Ammon's horn (tissue), 1 donor: ENCODE results near the gene KIAA0753.

Source experiments
- DNase-seq: peaks from one replicate; pipeline ENCODE4 v3.0.0-alpha.2; 2016; ENCODE audit warnings: low spot score

Gene KIAA0753

DNA sequence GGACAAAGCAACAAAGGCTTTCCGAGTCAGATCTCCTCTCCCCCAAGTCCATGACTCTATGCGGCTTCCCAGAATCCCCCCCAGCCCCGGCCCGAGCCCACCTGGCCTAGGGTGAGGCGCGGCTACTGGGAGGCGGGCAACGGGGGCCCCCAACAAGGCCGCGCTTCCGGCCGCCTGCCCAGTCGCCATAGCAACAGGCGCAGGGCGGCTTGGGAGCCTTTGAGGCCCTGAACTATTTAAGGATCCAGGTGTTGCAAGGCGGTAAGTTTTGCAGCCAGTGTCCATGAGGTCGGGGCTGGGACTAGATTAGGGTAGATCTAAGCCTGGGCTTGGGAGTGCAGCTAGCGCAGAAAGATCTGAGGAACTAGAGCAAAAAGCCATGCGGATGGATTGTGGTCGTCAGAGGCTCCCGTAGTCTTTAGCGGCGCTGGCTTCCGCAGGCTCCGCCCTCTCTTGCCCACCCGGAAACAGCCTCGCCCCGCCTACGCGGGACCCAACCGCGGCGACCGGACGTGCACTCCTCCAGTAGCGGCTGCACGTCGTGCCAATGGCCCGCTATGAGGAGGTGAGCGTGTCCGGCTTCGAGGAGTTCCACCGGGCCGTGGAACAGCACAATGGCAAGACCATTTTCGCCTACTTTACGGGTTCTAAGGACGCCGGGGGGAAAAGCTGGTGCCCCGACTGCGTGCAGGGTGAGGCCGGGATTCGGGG, at the start of gene KIAA0753, which contains the start of gene TXNDC17:
Gene KIAA0753, minus strand, starts transcription at position 176 of the 711 bp plus-strand sequence. CDS start 5,608 bp downstream, outside the sequence.
Gene TXNDC17, plus strand, starts transcription at position 525 of the 711 bp plus-strand sequence. Its CDS starts 23 bp downstream, at position 548.
- peak; percentile 90 for DNase-seq

DNA sequence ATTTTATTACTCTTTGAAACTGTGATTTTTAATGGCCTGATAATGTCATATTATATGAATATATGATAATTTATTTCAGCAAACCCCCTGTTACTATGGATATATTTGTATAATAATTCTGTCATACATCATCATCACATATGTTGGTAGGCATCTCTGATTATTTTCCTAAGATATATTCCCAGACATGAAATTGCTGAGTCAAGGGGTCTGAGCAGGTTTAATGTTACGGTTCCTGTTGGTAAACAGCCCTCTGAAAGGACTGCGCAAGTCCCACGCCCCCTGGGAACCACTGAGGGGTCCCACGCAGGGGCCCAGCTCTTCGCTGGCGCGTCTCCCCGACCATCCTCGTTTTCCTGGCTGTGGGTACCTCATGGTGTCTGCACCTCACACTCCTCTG, 48.4 kb upstream of the KIAA0753 start:
- DNase-seq, result no peak

DNA sequence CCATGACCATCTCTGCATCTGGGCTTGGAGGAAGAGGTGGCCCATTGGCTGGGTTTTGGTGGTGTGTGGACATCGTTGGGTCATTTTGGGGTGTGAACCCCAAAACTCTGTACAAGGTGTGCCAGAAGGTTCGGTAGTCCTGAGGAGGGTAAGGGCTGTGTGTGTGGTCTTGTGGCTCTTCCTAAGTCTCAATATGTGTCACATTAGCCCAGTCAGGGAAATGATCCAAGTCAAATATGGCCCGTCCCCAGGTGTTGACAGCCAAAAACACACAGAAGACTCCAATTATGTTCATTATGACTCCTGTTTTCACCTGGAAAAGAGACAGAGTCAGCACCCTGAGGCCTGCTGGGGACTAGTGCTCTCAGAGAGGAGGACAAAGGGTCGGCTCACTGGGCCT, 45.5 kb upstream of the KIAA0753 start:
- no peak for DNase-seq

DNA sequence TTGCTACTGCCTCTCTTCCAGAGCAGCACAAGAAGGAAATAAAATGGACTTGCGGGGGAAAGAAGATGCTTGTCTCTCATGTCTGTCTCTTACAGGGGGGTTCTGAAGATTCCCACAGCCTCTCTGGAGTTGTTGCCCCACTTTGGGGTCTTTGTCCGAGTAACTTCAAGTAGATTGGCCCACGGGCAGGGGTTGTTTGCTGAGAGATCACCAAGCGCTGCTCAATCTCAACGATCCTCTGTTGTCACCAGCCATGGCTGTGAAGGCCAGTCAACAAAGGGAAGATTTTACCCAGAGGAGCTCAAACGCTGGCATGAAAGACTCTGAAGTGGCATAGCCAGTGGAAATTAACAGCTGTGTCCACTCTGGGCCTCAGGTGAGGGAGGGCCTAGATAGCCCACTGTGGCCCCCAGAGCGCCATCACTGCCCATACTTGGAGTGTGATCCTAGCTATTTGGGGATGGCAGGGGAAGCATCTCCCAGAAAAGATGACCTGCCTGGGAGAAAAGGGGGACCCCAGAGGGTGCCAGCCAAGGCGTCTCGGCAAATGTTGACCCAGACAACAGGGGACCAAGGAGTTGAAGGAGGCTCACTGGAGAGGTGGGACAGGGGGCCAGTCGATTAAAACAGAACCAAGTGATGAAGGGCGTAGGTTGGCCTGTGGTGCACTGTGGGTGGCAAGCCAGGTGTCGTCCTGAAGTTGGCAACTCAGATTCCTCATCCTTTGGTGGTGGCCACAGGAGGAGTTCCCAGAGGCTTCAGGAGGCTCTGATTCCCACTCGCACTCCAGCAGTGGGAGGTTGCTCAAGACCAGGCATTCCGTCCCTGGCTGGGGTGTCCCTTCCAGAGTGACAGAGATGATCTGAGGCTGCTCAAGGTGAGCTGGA, 44.6 kb upstream of the KIAA0753 start:
- no peak for DNase-seq

DNA sequence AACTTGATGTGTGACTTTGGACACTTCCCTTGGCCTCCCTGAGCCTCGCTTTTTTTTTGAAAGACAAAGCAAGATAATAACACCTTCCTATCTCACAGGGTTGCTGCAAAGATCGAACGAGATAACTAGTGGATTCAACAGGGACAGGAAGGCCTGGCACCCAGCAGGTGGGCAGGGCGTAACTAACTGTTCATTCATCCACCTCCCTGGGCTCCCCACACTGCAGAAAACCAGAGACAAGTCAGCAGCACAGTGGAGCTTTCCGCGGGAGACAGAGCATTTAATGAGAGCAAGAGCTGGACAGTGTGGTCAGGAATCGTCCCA, 43.9 kb upstream of the KIAA0753 start:
- DNase-seq, result no peak

DNA sequence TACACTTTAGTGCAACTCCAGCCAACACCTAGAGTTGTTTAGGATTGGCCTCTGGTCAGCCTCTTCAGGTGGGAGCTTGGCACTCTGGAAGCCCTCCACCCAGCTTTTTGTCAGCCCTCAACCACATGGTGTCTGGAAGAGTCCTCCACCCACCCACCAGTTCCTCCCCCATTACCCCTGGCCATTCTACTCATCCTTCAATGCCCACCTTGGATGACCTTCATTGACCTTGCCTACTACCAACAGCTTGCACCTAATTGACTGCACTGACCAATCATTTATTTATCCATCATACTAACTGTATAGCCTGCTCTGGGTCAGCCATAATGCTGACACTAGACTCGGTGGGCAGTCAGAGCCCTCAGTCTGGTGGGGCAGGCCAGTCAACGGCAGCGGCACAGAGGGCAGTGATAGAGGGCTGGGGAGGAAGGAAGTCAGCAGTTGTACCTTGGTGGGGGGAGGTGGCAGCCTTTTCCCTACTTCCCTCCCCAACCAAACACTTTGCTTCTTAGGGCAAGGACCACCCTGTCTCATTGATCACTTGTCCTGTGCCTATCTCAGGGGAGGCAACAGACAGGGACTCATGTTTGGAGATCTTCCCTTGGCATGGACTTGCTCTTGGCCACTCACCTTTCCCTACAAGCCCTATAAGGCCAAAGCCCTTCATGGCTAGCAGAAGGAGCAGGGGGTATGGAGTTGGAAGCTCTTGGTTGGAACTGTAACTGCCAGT, 43.4 kb upstream of the KIAA0753 start:
- DNase-seq, result no peak

DNA sequence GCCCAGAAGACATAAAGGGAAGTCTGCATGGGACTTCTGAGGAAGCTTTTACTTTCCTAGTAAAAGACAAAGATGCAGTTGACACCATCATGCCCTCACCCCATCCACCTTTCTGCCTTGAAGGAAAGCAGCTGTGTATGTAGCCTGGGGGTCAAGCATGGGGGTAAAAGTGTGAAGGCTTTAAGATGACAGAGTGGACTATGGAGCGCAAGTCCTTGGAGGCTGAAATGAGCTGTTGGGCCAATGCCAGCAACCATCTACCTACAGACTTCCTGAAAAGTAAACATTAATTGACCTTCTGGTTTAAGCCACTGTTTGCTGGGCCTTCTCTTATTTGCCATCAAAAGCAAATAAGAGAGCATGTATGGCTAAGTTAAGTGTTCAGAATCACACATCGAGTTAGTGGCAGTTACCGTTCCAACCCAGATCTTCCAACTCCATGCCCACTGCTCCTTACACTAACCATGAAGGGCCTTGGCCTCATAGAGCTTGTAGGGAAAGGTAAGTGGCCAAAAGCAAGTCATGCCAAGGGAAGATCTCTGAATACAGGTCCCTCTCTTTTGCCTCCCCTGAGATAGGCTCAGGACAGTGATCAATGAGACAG, 42.7 kb upstream of the KIAA0753 start:
- no peak for DNase-seq

DNA sequence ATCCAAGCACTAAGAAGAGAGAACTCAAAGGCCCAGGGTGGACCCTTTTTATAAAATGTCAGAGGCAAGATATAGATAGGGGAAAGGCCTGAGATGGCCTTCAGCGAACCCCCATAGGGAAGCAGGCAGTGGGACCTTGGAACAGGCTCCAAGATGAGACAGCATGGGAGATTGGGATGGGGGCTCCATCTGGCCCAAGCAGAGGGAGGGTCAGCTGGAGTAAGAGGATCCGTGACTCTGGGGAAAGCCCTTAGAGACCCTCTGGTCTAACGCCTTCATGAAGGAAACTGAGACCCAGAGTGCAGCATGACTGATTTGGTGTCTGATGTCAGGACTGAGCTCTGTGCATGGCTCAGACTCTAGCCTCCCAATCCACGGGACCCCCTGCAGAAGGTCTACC, 41.8 kb upstream of the KIAA0753 start:
- DNase-seq, result no peak

DNA sequence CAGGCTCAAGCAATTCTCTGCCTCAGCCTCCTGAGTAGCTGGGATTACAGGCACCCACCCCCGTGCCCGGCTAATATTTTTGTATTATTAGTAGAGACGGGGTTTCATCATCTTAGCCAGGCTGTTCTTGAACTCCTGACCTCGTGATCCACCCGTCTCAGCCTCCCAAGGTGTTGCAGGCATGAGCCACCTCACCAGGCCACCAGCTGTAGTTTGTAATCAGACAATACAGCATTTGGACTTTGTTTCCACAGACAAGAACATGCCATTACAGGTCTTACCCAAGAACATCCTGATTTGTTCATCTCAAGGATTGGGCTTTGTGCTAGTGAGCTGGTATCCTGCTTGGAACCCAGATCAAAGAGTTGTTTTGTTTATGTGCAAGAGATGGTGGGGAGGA, 41.2 kb upstream of the KIAA0753 start:
- no peak for DNase-seq

DNA sequence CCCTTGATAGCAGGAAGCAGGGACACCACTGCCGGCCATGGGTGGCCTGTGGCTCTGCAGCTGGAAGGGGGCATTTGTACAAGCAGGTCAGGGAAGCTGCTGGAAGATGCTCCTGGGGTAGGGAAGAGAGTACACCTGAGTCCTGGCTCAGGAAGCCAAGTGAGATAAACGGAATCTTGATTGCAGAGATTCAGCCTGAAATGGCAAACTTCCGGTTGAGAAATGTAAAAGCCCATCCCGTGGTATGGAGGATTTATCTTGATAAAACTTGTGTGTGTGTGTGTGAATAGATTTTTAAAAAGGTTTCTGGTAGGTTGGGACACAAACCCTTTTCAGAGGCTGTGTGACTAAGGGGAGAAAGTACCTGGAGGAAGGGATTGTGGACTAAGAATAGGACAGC, 40.7 kb upstream of the KIAA0753 start:
- DNase-seq, result no peak

DNA sequence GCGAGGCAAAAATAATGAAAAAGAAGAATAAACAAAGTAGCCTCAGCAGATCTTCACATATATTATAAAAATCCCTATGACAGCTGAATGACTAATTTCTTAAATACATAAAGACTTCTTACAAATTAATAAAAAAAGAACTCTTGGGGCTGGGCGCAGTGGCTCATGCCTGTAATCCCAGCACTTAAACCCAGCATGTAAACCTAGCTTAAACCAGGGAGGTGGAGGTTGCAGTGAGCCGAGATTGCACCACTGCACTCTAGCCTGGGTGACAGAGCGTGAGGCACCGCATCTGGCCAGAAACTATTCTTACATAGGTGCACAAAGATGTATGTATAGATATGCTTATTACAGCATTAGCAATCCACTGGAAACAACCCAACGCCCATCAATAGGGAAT, 38.7 kb upstream of the KIAA0753 start:
- no peak for DNase-seq

DNA sequence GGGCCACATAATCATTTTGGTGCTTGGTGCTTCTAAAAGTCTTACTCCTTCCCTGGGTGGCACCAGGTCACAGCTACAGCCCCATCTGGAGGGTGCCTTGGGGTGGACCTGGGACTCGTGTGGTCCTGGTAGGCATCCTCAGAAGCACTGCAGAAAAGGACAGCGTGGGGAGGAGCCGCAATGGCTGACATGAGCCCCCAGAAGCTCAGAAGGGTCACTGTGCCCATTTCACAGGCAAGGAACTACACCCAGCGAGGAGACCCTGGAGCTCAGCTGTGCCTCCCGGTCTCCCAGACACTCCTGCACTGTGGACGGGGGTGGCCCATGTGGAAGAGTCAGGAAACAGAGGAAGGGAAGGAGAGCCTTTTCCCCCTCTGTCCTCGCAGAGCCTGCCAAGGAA, 37.4 kb upstream of the KIAA0753 start:
- DNase-seq, result no peak

DNA sequence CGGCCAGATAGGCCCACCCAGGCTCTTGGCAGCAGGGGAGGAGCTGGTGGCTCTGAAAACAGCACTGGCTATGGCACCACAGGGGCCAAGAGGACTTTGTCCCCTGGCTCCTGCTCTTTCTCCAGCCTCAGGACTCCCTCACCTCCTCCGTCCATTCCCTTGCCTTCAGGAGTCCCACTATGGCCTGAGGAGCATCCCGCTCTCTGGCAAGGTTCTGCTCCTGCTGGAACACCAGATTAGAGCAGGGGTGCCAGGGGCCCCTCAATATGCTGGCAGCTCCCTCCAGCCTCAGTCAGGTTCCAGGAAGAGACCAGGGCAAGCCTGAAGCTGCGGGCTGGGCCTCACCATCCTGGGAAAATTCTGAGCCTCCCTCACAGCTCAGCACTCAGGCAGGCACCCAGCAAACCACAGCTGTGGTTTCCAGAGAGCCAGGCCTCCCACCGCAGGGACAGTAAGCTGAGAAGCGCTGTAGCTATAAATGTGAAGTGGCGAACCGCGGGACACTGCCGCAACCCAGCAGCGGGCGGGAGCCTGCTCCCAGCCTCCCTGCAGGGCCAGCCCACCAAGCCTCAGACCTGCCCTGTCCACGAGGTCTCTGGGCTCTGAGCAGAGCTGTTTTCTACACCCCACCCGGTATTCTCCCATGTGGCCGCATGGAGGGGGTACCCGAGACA, 36.8 kb upstream of the KIAA0753 start:
- DNase-seq, result no peak

DNA sequence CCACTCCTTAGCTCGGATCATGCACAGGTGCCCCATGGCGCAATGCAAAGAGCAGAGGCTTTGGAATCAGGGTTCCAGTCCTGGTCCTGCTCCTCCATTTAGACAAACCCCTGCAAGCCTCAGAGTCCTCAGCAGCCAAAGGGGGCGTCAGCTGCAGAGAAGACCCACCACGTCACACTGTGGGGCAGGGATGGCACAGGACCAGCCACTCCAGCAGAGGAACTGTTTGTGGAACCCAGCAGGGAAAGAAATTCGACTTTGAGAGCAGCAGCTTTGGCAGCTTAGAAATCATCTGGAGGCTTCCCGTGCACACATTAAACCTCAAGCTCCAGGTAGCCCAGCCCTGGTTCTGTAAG, 36.3 kb upstream of the KIAA0753 start:
- DNase-seq, result no peak

DNA sequence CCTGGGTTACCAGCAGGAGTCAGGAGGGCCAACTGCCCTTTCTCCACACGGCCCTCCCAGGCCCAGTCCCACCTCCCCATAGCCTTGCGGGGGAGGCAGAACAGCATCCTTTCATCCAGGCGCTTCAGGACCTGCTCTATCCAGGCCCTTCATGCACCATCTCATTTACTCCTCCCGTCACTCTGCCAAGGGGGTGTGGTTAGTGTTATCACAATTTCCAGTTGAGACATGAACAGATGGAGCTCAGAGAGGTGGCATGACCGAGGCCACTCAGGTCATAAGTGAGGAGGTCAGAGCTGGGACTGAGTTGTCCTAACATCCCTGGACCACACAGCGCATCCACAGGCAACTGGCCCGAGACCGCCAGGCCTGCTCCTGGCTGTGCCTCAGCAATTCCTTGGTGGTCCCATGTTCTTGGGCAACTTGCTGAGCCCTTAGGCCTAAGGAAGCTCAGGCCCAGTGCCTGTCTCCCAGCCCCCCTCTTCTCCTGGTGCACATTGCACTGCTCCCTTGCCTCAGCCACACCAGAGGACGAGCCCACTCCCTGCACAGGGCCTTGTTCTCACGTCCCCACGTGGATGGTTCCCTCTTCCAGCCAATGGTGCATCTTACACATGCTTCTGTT, 34.8 kb upstream of the KIAA0753 start:
- no peak for DNase-seq

DNA sequence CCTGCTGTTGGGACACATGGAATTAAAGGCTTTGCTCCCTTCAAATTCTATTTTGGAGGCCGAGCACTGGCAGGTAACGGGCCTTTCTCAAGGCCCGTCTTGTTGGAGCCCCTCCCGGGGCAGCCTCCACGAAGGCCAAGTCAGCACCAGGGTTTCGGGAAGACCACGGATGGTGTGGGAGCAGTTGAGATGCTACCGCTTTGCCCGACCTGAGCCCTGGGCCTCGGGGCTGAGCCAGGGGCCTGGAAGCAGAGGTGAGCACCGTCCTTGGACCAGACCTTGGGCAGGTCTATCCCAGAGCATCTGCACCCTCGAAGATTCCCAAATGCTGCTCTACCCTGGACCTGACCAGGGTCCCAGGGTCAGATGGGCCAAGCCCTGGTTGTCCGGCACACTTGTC, 34.1 kb upstream of the KIAA0753 start:
- DNase-seq, result no peak

DNA sequence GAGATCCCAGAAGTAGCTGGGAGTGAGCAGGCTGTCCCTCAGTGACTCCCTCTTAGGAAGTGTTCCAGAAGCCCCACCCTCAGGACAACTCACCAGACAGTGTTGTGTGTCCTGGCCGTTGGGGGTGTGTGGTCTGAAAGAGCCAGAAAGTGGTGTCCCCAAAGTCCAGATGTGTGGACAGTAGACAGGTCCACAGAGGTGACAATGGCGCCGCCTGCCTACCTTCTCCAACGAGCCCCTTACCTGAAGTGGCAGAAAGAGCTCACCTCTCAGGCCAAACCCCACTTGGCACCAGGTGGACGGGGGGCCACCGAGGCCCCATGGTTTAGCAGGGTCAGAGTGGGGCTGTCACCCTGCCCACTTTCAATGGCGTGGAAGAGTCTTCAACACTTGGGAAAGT, 30.9 kb upstream of the KIAA0753 start:
- no peak for DNase-seq

DNA sequence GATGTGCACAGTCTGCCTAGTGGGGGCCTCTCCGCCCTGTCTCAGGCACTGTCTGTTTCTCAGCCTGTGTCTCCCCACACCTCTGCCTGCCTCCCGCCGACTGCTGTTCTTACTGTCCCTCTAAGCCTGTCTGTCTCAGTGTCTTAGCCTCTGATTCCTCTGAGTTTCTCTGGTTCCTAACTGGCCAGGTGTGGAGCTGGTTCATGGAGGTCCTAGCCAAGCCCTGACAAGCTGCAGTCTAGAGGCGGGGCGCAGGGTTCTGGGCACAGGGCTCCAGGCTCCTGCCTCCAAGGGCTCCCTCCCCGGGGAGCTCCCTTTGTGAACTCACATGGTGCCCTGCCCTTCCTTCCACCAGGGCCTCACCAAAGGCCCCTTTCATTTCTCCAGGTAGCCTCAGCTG, 30.5 kb upstream of the KIAA0753 start:
- DNase-seq, result no peak

DNA sequence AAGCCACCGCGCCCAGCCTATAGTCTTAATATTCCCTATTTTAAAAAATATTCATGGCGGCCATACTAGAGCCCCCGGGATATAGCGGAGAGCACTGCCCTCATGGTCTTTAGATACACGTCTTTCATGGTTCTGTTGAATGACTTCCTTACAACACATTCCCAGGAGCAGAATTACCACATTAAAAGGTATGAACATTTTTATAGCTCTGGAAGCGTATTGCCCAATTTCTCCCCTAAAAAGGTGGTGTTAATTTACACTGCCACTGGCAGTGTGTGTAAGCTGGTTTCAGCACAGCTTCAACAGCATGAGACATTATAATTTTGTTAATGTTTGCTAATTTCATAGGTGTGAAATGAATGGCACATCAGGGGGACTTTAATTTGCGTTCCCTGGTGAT, 30.1 kb upstream of the KIAA0753 start:
- DNase-seq, result no peak

DNA sequence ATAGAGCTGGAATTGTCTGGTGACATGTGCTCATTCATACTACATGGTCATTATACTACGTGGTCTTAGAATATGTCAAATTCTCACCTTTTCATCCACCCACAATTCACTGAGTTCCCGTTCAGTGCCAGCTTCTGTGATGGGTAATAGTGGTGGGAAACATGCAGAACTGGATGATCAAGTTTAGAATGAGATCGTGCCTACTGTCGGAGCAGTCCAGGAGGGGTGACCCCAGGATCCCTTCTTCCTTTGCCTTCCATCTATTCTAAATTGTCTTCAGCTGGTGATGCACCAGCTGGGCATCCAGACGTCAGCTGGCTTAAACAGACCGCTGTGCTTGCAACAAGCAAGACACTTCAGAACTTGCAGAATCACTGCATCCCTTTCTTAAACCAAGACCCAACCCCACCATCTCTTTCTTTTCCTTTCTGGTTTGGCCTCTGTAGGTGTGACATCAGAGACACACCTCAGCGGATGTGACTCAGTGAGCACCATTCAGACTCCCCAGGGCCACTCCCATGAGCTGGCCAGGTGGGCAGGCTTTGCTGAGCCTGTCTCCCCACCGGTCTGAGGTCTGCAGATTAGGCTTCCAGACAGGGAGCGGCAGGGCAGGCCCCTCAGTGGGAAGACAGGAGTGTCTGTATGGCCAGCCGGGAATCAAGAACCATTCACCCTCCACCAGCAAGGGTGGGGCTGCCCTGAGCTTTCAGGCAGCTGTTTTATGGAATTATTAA, 29.1 kb upstream of the KIAA0753 start:
- no peak for DNase-seq
